ENCODE measurements around the gene MYBPC2. TPM values are rescaled to one million over a fixed set of nuclear protein-coding genes. Genes with fewer than 3 reads are reported as not detected.
A peak's percentile ranks its signal among the peaks of the same experiment; 100 is the strongest.

MYBPC2 gene
- total RNA-seq, 2 donors from 2014 or later: 0.86 to 1.3 TPM

DNA sequence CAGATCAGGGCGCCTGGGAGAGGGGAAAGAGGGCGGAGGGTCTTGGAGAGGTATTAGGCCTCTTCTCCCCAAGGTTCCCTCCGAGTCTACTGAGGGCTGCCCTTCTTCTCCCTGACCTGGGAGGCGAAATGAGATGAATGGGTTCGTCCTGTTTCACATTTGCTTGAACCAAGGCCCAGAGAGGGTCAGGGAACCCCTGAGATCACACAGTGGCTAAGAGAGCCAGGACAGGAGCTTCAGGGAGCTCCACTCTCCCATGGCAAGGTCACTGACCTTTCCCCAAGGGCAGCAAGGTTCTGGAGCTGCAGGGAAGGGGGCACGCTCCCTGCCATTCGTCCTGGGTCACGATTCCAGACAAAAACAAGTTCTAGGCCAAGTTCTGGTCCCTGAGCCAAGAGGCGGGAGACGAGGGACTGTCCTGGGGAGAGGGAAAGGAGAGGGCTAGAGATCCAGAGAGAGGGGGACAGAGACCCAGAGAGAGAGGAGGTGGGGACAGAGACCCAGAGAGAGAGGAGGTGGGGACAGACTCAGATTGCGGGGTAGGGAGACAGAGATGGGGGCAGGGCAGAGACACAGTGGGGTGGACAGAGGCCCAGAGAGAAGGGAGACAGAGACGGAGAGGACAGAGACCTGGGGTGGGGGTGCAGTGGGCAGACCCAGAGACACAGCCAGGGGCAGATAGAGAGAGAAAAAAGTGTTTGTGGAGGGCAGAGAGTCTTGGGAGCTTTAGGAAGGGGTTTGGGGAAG, 80.5 kb downstream of the MYBPC2 start:
- no peak overlapping the region for H3K4me3 Mint-ChIP-seq
- H3K27me3 Mint-ChIP-seq (ENCODE audit: low read depth): peaks cover 18% of the 10 kb centered on the region
- no peak for ATAC-seq (replicated peaks in 1 of 2)
- no peaks in the 10 kb centered on the region for H3K36me3 Mint-ChIP-seq (ENCODE audit: insufficient read depth in 2 of 2)
- H3K4me1 Mint-ChIP-seq (ENCODE audit: low read depth): peaks cover 16% of the 10 kb centered on the region
- DNase-seq: no peak
- H3K9me3 Mint-ChIP-seq: no peaks in the 10 kb centered on the region
- H3K27ac Mint-ChIP-seq: peak overlapping the region; percentile 52

DNA sequence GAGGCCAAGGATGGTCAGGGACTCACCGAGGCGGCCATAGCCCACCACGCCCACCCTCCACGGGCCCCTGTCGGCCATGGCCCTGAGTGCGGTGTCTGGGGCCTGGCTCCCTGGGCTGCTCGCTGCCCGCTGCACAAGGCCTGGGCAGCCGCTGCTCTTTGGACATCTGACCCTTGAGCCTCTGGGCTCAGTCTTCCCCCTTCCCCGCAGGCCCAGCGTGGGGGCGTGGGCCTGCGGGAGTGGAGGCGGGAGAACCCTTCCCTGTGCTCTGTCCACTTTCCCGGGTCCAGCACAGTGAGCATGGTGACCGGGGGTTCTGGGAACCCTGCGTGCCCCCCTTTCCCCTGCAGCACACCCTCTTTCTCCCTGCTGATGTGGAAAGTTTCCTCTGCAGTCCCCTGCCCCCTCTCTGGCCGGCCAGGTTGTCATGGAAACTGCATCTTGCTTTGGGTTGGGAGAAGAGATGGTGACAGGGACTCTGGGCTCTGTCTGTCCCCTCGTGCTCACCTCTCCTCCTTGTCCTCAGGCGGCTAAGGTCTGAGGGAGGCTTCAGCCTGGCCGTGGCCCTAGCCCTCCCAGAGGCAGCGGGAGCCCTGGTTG, 81.2 kb downstream of the MYBPC2 start, which contains the start of gene ASPDH:
Gene ASPDH (minus strand): TSS at position 168 of the 600 bp plus-strand sequence. CDS start 90 bp downstream, at position 78.
- peaks cover 16% of the 10 kb centered on the region for H3K4me1 Mint-ChIP-seq (ENCODE audit: low read depth)
- H3K4me3 Mint-ChIP-seq: no peak within 1 kb of the TSS

DNA sequence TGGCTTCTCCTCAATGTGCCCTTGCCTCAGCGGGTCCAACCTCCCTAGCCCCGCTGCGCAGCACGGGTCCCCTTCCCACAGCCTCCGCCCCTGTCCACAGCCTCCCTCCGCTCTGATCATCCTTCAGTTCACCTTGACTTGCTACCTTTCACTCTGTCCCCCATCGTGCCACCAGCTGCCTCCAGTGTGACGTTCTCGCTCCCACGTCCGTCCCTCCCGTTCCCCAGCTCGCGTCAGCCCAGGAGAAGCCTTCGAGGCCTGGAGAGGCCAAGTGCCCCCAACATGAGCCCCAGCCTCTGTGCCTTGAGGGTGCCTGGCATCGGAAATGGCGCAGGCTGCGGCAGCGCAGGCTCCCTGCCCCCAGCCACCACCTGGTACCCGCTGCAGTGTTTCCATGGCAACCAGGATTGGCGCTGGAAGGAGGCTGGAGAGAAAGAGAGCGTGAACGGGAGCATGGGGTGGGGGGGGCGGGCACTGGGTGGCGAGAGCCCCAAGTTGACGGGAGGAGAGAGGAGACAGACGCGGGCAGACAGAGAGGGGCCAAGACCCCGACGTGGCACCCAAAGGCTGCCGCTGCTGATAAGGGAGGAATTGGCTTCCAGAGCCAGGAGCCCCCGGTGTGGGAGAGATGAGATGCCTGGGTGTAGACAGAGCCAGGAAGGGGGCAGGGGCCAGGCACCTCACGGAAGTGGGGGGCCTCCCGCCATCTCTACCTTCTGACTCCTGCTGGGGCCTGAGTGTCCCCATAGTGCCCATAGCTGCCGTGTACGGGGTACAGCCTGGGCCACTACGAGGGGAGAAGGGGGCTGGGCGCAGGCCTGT, 81.9 kb downstream of the MYBPC2 start:
- DNase-seq: no peak
- H3K9me3 Mint-ChIP-seq: no peaks in the 10 kb centered on the region
- H3K27ac Mint-ChIP-seq: no peak overlapping the region
- H3K27me3 Mint-ChIP-seq (ENCODE audit: low read depth): peaks cover 18% of the 10 kb centered on the region
- ATAC-seq (replicated peaks in 1 of 2): no peak
- H3K36me3 Mint-ChIP-seq (ENCODE audit: insufficient read depth in 2 of 2): no peaks in the 10 kb centered on the region
- H3K4me1 Mint-ChIP-seq (ENCODE audit: low read depth): peaks cover 16% of the 10 kb centered on the region
- no peak overlapping the region for H3K4me3 Mint-ChIP-seq

More for the DNA sequence above, 81.2 kb downstream of the MYBPC2 start, which contains the start of gene ASPDH:
- H3K36me3 Mint-ChIP-seq (ENCODE audit: insufficient read depth in 2 of 2): no peaks in the 10 kb centered on the region
- ATAC-seq (replicated peaks in 1 of 2) (no peak), DNase-seq (no peak)
- no peaks in the 10 kb centered on the region for H3K9me3 Mint-ChIP-seq
- H3K27me3 Mint-ChIP-seq (ENCODE audit: low read depth): peaks cover 18% of the 10 kb centered on the region
- H3K27ac Mint-ChIP-seq: peak within 1 kb of the TSS; percentile 52

DNA sequence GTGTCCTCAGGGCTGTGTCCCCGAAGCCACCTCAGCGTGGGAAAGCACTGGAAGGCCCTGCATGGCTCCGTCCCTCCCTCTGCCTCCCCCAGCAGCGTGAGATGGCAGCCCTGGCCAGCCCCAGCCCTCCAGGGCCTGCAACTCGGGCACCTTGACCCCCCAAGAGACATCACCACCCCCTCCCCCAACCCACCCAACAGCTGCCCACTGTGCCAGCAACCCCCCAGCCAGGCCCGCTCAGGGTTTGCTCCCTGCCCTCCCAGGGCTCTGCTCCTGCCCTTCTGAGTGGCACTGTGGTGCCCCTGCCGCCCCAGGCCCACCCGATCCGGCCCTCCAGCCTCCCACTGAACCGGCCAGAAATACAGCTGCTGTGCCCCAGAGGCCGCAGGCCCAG, 82.5 kb downstream of the MYBPC2 start:
- Mint-ChIP-seq H3K4me1 (ENCODE audit: low read depth) (peaks cover 14% of the 10 kb centered on the region), H3K36me3 (ENCODE audit: insufficient read depth in 2 of 2) (no peaks in the 10 kb centered on the region), H3K27ac (no peak overlapping the region), H3K4me3 (no peak overlapping the region), H3K27me3 (ENCODE audit: low read depth) (peaks cover 18% of the 10 kb centered on the region), H3K9me3 (no peaks in the 10 kb centered on the region)
- ATAC-seq (replicated peaks in 1 of 2) (no peak), DNase-seq (no peak)

Other genes starting within 250 kb of the MYBPC2 start
- gene MYH14, start 229.3 kb upstream of the MYBPC2 start, total RNA-seq: not detected
- 1 to 10 TPM; 5.2 to 8.3 TPM for gene KCNC3, start 103.5 kb upstream of the MYBPC2 start, total RNA-seq
- 10 to 100 TPM; 43.2 to 53.3 TPM for gene NAPSA, start 67.3 kb upstream of the MYBPC2 start, total RNA-seq
- gene NR1H2, start 56.4 kb upstream of the MYBPC2 start, total RNA-seq: 10 to 100 TPM; 68.2 to 80.1 TPM
- 100 to 1,000 TPM; 133 to 162 TPM for gene POLD1, start 48.5 kb upstream of the MYBPC2 start, total RNA-seq
- 1 to 10 TPM; 1.6 to 2.1 TPM for gene SPIB, start 14.0 kb upstream of the MYBPC2 start, total RNA-seq
- 10 to 100 TPM; 26.6 to 33.9 TPM for gene EMC10, start 43.6 kb downstream of the MYBPC2 start, total RNA-seq
- under 1 TPM in 1 of 2 donors, not detected in 1; 0.76 TPM for gene GARIN5A, start 44.0 kb downstream of the MYBPC2 start, total RNA-seq
- 10 to 100 TPM; 27.6 to 34.0 TPM for gene JOSD2, start 78.3 kb downstream of the MYBPC2 start, total RNA-seq
- gene ASPDH, start 81.0 kb downstream of the MYBPC2 start, total RNA-seq: not detected
- gene LRRC4B, start 135.5 kb downstream of the MYBPC2 start, total RNA-seq: under 1 TPM in 1 of 2 donors, not detected in 1; 0.58 TPM
- under 1 TPM; 0.41 to 0.72 TPM for gene SYT3, start 207.0 kb downstream of the MYBPC2 start, total RNA-seq
- gene C19orf81, start 216.6 kb downstream of the MYBPC2 start, total RNA-seq: 1 to 10 TPM; 5.1 to 5.7 TPM

Data from activated T-cell treated with anti-CD3 and anti-CD28 coated beads, Interleukin-2, amount 50 U/mL, for 72 hours (primary cell).